PC-3 (cell line): ENCODE measurements around the gene CCT6A.

Source experiments
- EZH2 ChIP-seq: fragments of 300-600 bp; sonication (generic); IDR thresholded peaks from one replicate; pipeline ENCODE4 v1.6.1; 2017; ENCODE audit warnings: antibody characterized with exemption, mild to moderate bottlenecking, low read length; ENCODE audit not compliant: unreplicated experiment
- TF ChIP-seq, protein P1 (sequence below): fragments of 300-600 bp; sonication (generic); conservative IDR thresholded peaks from 2 replicates; pipeline ENCODE4 v1.5.1; 2017; ENCODE audit warnings: antibody characterized with exemption, low read depth, mild to moderate bottlenecking, low read length

DNA sequence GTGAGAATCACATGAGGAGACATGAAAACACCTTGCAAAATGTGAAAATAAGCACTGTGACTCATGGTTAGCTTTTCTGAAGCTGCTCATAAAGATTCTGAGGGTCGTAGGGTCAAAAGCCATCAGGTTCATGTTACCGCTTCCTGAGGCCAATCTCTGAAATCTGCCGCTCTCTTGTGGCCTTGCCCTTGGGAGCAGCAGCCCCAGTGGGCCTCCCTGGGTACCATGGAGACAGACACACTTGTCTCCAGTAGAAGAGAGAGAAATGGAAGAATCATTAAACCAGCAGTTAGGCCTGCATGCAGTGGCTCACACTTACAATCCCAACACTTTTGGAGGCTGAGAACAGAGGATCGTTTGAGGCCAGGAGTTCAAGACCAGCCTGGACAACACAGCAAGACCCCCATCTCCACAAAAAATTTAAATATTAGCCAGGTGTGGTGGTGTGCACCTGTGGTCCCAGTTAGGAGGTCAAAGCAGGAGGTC lies 44.4 kb upstream of the CCT6A start:
- TF ChIP-seq, protein P1, sequence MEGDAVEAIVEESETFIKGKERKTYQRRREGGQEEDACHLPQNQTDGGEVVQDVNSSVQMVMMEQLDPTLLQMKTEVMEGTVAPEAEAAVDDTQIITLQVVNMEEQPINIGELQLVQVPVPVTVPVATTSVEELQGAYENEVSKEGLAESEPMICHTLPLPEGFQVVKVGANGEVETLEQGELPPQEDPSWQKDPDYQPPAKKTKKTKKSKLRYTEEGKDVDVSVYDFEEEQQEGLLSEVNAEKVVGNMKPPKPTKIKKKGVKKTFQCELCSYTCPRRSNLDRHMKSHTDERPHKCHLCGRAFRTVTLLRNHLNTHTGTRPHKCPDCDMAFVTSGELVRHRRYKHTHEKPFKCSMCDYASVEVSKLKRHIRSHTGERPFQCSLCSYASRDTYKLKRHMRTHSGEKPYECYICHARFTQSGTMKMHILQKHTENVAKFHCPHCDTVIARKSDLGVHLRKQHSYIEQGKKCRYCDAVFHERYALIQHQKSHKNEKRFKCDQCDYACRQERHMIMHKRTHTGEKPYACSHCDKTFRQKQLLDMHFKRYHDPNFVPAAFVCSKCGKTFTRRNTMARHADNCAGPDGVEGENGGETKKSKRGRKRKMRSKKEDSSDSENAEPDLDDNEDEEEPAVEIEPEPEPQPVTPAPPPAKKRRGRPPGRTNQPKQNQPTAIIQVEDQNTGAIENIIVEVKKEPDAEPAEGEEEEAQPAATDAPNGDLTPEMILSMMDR = no peak
- no peak for TF ChIP-seq EZH2
